ENCODE data around the gene ILF2.
"Not testable (repeated sequence)": the region's sequence is repeated elsewhere in the genome, so short reads cannot be mapped to it uniquely, and the experiment has no call there.

ILF2 gene

GRCh38 chr1:153647346-153647714, 23.5 kb downstream of the ILF2 start:
- DNase-seq: no peak

GRCh38 chr1:153646672-153647345, 24.0 kb downstream of the ILF2 start:
- DNase-seq: no peak

GRCh38 chr1:153643816-153644215, 27.0 kb downstream of the ILF2 start:
- no peak for DNase-seq

- no peak for DNase-seq
Observed at GRCh38 chr1:153643100-153643499, 27.7 kb downstream of the ILF2 start.

GRCh38 chr1:153642161-153642560, 28.6 kb downstream of the ILF2 start:
- no peak for DNase-seq

GRCh38 chr1:153640861-153641260, 29.9 kb downstream of the ILF2 start:
- no peak for DNase-seq

GRCh38 chr1:153640213-153640612, 30.6 kb downstream of the ILF2 start:
- DNase-seq: not testable (repeated sequence)

GRCh38 chr1:153639280-153639679, 31.5 kb downstream of the ILF2 start:
- DNase-seq: no peak

GRCh38 chr1:153638261-153638660, 32.5 kb downstream of the ILF2 start:
- no peak for DNase-seq

GRCh38 chr1:153636312-153636711, 34.5 kb downstream of the ILF2 start:
- no peak for DNase-seq

GRCh38 chr1:153635872-153636271, 34.9 kb downstream of the ILF2 start:
- DNase-seq: no peak

- DNase-seq: peak; percentile 99
Observed at GRCh38 chr1:153633754-153634665, 36.8 kb downstream of the ILF2 start, which contains the start of gene CHTOP. CHTOP (plus strand) TSS chr1:153634066; CDS start chr1:153636589, 2,523 bp downstream.

GRCh38 chr1:153633161-153633753, 37.5 kb downstream of the ILF2 start:
- peak; percentile 71 for DNase-seq

GRCh38 chr1:153631047-153632022, 39.5 kb downstream of the ILF2 start:
- no peak for DNase-seq

- DNase-seq: no peak
Observed at GRCh38 chr1:153630384-153630783, 40.4 kb downstream of the ILF2 start.

GRCh38 chr1:153629971-153630370, 40.8 kb downstream of the ILF2 start:
- no peak for DNase-seq

- no peak for DNase-seq
Observed at GRCh38 chr1:153629343-153629665, 41.5 kb downstream of the ILF2 start.

GRCh38 chr1:153628638-153629342, 42.0 kb downstream of the ILF2 start:
- no peak for DNase-seq

- no peak for DNase-seq
Observed at GRCh38 chr1:153627715-153628626, 42.8 kb downstream of the ILF2 start, which contains the start of gene S100A1. S100A1 (plus strand) TSS chr1:153628434; CDS start chr1:153630522, 2,088 bp downstream.

- peak; percentile 94 for DNase-seq
Observed at GRCh38 chr1:153626904-153627714, 43.7 kb downstream of the ILF2 start, which contains the start of gene S100A13. S100A13 (minus strand) TSS chr1:153627505; CDS start chr1:153626472, 1,033 bp downstream.
